HFFc6 (cell line): ENCODE measurements around the gene PDE3B. TPM values are rescaled to one million over a fixed set of nuclear protein-coding genes. Genes with fewer than 3 reads are reported as not detected.
"Not testable (repeated sequence)": the region's sequence is repeated elsewhere in the genome, so short reads cannot be mapped to it uniquely, and the experiment has no call there.

Experiments used
- DNase-seq: peaks from one replicate; pipeline ENCODE4 v3.0.0-alpha.2; 2018
- H3K27ac Mint-ChIP-seq: 2 replicates; pipeline ENCODE4 v1.8.0; 2020; ENCODE audit warnings: mild to moderate bottlenecking, mixed read lengths
- H3K27me3 Mint-ChIP-seq: 2 replicates; pipeline ENCODE4 v1.8.0; 2021; ENCODE audit warnings: mild to moderate bottlenecking, moderate library complexity, mixed read lengths; ENCODE audit not compliant: insufficient read depth
- H3K36me3 Mint-ChIP-seq: 2 replicates; pipeline ENCODE4 v1.8.0; 2021; ENCODE audit warnings: low read depth, mixed read lengths
- H3K4me1 Mint-ChIP-seq: 2 replicates; pipeline ENCODE4 v1.8.0; 2020; ENCODE audit warnings: low read depth, mixed read lengths
- H3K4me3 Mint-ChIP-seq: 2 replicates; pipeline ENCODE4 v1.8.0; 2020; ENCODE audit warnings: mild to moderate bottlenecking, moderate library complexity, mixed read lengths
- H3K9me3 Mint-ChIP-seq: 2 replicates; pipeline ENCODE4 v1.8.0; 2020; ENCODE audit warnings: mild to moderate bottlenecking, mixed read lengths
- total RNA-seq, 6 experiments: library from RNA; stranded (reverse); fragmentation: NEBNext Ultra II Directional; extraction: Animal tissue kit (Norgen Biotek cat#: 25700); gene quantifications; 2 replicates in 1 of 6; 3 replicates in 5 of 6; pipeline ENCODE4 v1.2.3, GENCODE V29; 2021
- TF ChIP-seq, protein P1 (sequence below): fragments of 200-600 bp; sonication (generic); IDR thresholded peaks from 2 replicates; pipeline ENCODE4 v1.5.0; 2021; ENCODE audit warnings: antibody characterized with exemption, mild to moderate bottlenecking

PDE3B gene
- total RNA-seq, 6 experiments from 2014 or later, result 0.05 to 0.06 TPM; not detected in 4

DNA sequence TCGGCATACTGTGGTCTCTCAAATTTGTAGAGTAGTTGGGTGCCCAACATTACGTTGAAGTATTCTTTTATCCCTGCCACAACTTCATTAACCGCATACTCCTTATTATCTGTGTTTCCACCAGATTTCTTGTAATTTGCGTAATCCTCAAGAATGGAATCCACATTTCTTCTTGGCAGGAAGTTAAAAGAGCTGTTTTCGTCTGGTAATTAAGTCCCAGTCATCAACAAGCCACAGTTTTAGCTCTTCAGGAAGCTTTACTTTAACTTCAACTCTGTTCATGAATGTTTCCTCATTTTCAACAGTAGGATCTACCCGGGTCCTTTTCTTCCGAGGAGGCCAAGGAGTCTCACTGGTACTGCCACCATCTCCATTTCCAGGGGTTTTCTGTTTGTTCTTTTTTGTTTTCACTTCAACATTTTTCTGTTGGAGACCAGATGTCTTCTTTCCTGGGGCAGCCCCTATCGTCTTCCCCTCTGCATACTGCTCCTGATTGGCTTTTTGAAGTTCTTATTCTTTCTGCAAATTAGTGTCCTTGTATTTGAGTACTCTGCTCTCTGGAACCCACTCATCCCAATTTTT is 30.3 kb downstream of the PDE3B start:
- H3K4me1 Mint-ChIP-seq, result peaks cover 6% of the 10 kb centered on the region; the same call in 1 of the 2 replicates
- peaks cover 2% of the 10 kb centered on the region; the same call in 1 of the 2 replicates for H3K27me3 Mint-ChIP-seq
- no peaks in the 10 kb centered on the region for H3K9me3 Mint-ChIP-seq
- TF ChIP-seq, protein P1, sequence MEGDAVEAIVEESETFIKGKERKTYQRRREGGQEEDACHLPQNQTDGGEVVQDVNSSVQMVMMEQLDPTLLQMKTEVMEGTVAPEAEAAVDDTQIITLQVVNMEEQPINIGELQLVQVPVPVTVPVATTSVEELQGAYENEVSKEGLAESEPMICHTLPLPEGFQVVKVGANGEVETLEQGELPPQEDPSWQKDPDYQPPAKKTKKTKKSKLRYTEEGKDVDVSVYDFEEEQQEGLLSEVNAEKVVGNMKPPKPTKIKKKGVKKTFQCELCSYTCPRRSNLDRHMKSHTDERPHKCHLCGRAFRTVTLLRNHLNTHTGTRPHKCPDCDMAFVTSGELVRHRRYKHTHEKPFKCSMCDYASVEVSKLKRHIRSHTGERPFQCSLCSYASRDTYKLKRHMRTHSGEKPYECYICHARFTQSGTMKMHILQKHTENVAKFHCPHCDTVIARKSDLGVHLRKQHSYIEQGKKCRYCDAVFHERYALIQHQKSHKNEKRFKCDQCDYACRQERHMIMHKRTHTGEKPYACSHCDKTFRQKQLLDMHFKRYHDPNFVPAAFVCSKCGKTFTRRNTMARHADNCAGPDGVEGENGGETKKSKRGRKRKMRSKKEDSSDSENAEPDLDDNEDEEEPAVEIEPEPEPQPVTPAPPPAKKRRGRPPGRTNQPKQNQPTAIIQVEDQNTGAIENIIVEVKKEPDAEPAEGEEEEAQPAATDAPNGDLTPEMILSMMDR, result no peak
- no peak overlapping the region for H3K4me3 Mint-ChIP-seq
- no peak overlapping the region for H3K27ac Mint-ChIP-seq
- no peaks in the 10 kb centered on the region for H3K36me3 Mint-ChIP-seq
- DNase-seq, result no peak

GRCh38 chr11:14676068-14676467 is 32.5 kb downstream of the PDE3B start:
- Mint-ChIP-seq H3K27me3 (no peaks in the 10 kb centered on the region; the same call in 1 of the 2 replicates), H3K4me3 (no peak overlapping the region), H3K27ac (no peak overlapping the region), H3K4me1 (peaks cover 6% of the 10 kb centered on the region; the same call in 1 of the 2 replicates), H3K9me3 (no peaks in the 10 kb centered on the region), H3K36me3 (no peaks in the 10 kb centered on the region)
- no peak for DNase-seq
- TF ChIP-seq, protein P1, result no peak

- H3K9me3 Mint-ChIP-seq, result no peaks in the 10 kb centered on the region
- TF ChIP-seq, protein P1, result no peak
Measured at GRCh38 chr11:14677146-14677545, 33.5 kb downstream of the PDE3B start.

DNA sequence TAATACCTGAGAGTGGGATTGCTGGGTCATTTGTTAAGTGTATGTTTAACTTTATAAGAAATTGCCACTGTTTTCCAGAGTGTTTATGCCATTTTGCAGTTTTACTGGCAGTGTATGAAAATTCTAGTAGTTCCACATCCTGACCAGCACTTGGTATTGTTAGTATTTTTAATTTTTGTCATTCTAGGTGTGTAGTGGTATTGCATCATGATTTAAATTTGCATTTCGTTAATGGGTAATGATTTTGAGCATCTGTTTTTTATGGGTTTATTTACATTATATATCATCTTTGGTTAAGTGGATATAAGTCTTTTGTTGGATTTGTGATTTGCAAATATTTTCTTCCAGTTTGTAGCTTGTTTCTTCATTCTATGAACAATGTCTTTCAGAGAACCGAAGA is 34.7 kb downstream of the PDE3B start:
- H3K4me3 Mint-ChIP-seq, result no peak overlapping the region
- H3K36me3 Mint-ChIP-seq, result no peaks in the 10 kb centered on the region
- no peaks in the 10 kb centered on the region for H3K27me3 Mint-ChIP-seq
- 0 out of 2 replicates have a peak, but pooled peaks cover 2% of the 10 kb centered on the region for H3K9me3 Mint-ChIP-seq
- DNase-seq, result no peak
- H3K4me1 Mint-ChIP-seq, result no peaks in the 10 kb centered on the region
- no peak overlapping the region for H3K27ac Mint-ChIP-seq
- TF ChIP-seq, protein P1, result no peak

More at GRCh38 chr11:14677146-14677545, 33.5 kb downstream of the PDE3B start:
- peaks cover 6% of the 10 kb centered on the region; the same call in 1 of the 2 replicates for H3K4me1 Mint-ChIP-seq
- no peaks in the 10 kb centered on the region for H3K36me3 Mint-ChIP-seq
- H3K27ac Mint-ChIP-seq, result no peak overlapping the region
- no peaks in the 10 kb centered on the region for H3K27me3 Mint-ChIP-seq
- H3K4me3 Mint-ChIP-seq, result no peak overlapping the region
- DNase-seq, result no peak

GRCh38 chr11:14679662-14680061 is 36.1 kb downstream of the PDE3B start:
- Mint-ChIP-seq H3K4me1 (no peaks in the 10 kb centered on the region), H3K4me3 (no peak overlapping the region), H3K27me3 (peaks cover 1% of the 10 kb centered on the region; the same call in 1 of the 2 replicates), H3K36me3 (no peaks in the 10 kb centered on the region), H3K9me3 (peaks cover 11% of the 10 kb centered on the region), H3K27ac (no peak overlapping the region)
- DNase-seq, result no peak
- TF ChIP-seq, protein P1, result no peak

- H3K36me3 Mint-ChIP-seq, H3K4me1 Mint-ChIP-seq, H3K27me3 Mint-ChIP-seq, DNase-seq, H3K4me3 Mint-ChIP-seq, H3K27ac Mint-ChIP-seq: not testable (repeated sequence)
- H3K9me3 Mint-ChIP-seq, result peaks cover 11% of the 10 kb centered on the region
Measured at GRCh38 chr11:14684234-14684915, 40.8 kb downstream of the PDE3B start.
